ENCODE results near the gene CTDSPL2. TPM values are rescaled to one million over a fixed set of nuclear protein-coding genes. Genes with fewer than 3 reads are reported as not detected.

Gene CTDSPL2
- total and polyA plus RNA-seq, 2 donors (not counting 1 experiment from before 2014, with no cell fraction given) = 38.0 to 65.7 TPM

DNA sequence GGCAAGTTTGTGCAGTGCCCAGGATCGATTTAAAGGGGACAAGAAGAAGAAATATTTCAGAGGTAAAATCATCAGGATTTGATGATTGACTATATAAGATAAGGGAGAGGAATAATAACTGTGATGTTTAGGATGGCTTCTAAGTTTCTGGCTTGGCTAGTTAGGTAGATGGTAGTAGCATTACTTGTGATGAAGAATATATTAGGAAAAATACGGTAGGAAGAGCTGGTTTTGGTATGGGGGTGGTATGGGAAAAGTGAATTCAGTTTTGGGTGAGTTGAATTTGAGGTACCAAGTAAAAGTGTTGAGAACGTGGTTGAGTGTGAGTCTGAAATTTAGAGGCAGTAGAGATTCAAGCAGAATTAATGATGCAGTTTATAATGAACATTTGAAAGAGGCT lies 11.0 kb downstream of the CTDSPL2 start:
- no peak overlapping the region for H2AFZ ChIP-seq (ENCODE audit: low read length)
- no peaks in the 10 kb centered on the region for H3K36me3 ChIP-seq (ENCODE audit: control insufficient read depth, insufficient read depth, low read length)
- H3K9me3 ChIP-seq (ENCODE audit: control insufficient read depth, insufficient read depth, low read depth, low read length) = no peaks in the 10 kb centered on the region
- peaks cover 82% of the 10 kb centered on the region for H3K79me2 ChIP-seq (ENCODE audit: control insufficient read depth, insufficient read depth, low read length)
- peaks cover 2% of the 10 kb centered on the region for H4K20me1 ChIP-seq (ENCODE audit: control insufficient read depth, extremely low read depth, insufficient read depth, low read length)
- H3K27me3 ChIP-seq (ENCODE audit: control insufficient read depth, insufficient read depth, low read length) = no peaks in the 10 kb centered on the region
- DNase-seq (ENCODE audit: low read depth in 2 of 2) = no peak
- H3K4me1 ChIP-seq (ENCODE audit: control insufficient read depth, extremely low read depth, insufficient read depth, low read length) = peaks cover 3% of the 10 kb centered on the region
- H3K27ac ChIP-seq (ENCODE audit: insufficient read depth, low read length) = no peak overlapping the region
- no peak overlapping the region for H3K9ac ChIP-seq (ENCODE audit: insufficient read depth, low read length)
- no peak overlapping the region for H3K4me3 ChIP-seq (replicated peaks in 1 of 4; ENCODE audit: control extremely low read depth in 1 of 4, insufficient read depth in 1 of 4, low read depth in 3 of 4, low read length in 4 of 4)
- TF ChIP-seq, protein P1, sequence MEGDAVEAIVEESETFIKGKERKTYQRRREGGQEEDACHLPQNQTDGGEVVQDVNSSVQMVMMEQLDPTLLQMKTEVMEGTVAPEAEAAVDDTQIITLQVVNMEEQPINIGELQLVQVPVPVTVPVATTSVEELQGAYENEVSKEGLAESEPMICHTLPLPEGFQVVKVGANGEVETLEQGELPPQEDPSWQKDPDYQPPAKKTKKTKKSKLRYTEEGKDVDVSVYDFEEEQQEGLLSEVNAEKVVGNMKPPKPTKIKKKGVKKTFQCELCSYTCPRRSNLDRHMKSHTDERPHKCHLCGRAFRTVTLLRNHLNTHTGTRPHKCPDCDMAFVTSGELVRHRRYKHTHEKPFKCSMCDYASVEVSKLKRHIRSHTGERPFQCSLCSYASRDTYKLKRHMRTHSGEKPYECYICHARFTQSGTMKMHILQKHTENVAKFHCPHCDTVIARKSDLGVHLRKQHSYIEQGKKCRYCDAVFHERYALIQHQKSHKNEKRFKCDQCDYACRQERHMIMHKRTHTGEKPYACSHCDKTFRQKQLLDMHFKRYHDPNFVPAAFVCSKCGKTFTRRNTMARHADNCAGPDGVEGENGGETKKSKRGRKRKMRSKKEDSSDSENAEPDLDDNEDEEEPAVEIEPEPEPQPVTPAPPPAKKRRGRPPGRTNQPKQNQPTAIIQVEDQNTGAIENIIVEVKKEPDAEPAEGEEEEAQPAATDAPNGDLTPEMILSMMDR (conservative IDR thresholded peaks at IDR 0.05 in 1 of 2, IDR thresholded peaks at IDR 0.05 in 1 of 2; ENCODE audit: low read depth in 1 of 2, low read length in 2 of 2) = no peak
- no peak for TF ChIP-seq EZH2 (IDR thresholded peaks at IDR 0.05; ENCODE audit: low read length, missing control alignments)
- no peak overlapping the region for H3K4me2 ChIP-seq (ENCODE audit: extremely low read depth, insufficient read depth, low read length)

DNA sequence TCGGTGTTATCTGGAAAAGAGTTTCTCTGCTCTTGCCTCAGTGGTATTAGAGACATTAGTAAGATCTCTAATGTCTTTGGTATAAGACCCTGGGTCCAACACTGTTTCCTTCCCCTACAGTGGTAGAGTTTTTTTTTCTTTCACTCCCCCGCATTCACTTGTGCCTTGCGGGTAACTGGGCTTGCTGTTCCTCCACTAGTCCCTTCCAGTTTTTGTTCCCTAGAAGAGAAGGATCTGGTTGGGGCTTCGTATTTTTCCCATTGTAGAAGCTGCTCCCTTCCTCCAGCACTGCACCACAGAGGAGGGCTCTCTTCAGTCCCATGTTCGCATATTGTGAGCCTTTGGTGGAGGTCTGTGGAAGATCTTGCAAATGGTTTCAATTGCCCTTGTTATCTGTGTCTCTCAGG lies 13.7 kb downstream of the CTDSPL2 start:
- peaks cover 2% of the 10 kb centered on the region for H4K20me1 ChIP-seq (ENCODE audit: control insufficient read depth, extremely low read depth, insufficient read depth, low read length)

GRCh38 chr15:44443515-44443914 lies 16.1 kb downstream of the CTDSPL2 start:
- Histone ChIP-seq H2AFZ (ENCODE audit: low read length) (no peak overlapping the region), H3K36me3 (ENCODE audit: control insufficient read depth, insufficient read depth, low read length) (no peaks in the 10 kb centered on the region), H3K9ac (ENCODE audit: insufficient read depth, low read length) (no peak overlapping the region), H3K4me2 (ENCODE audit: extremely low read depth, insufficient read depth, low read length) (no peak overlapping the region), H3K27ac (ENCODE audit: insufficient read depth, low read length) (no peak overlapping the region), H4K20me1 (ENCODE audit: control insufficient read depth, extremely low read depth, insufficient read depth, low read length) (no peaks in the 10 kb centered on the region), H3K4me3 (replicated peaks in 1 of 4; ENCODE audit: control extremely low read depth in 1 of 4, insufficient read depth in 1 of 4, low read depth in 3 of 4, low read length in 4 of 4) (no peak overlapping the region), H3K9me3 (ENCODE audit: control insufficient read depth, insufficient read depth, low read depth, low read length) (no peaks in the 10 kb centered on the region), H3K27me3 (ENCODE audit: control insufficient read depth, insufficient read depth, low read length) (no peaks in the 10 kb centered on the region), H3K79me2 (ENCODE audit: control insufficient read depth, insufficient read depth, low read length) (peaks cover 78% of the 10 kb centered on the region), H3K4me1 (ENCODE audit: control insufficient read depth, extremely low read depth, insufficient read depth, low read length) (no peaks in the 10 kb centered on the region)
- TF ChIP-seq, protein P1 (conservative IDR thresholded peaks at IDR 0.05 in 1 of 2, IDR thresholded peaks at IDR 0.05 in 1 of 2; ENCODE audit: low read depth in 1 of 2, low read length in 2 of 2) = no peak
- no peak for TF ChIP-seq EZH2 (IDR thresholded peaks at IDR 0.05; ENCODE audit: low read length, missing control alignments)
- DNase-seq (ENCODE audit: low read depth in 2 of 2) = no peak

More for the DNA sequence above, 13.7 kb downstream of the CTDSPL2 start:
- Histone ChIP-seq H3K9ac (ENCODE audit: insufficient read depth, low read length) (no peak overlapping the region), H3K27ac (ENCODE audit: insufficient read depth, low read length) (no peak overlapping the region), H3K4me2 (ENCODE audit: extremely low read depth, insufficient read depth, low read length) (no peak overlapping the region), H3K27me3 (ENCODE audit: control insufficient read depth, insufficient read depth, low read length) (no peaks in the 10 kb centered on the region), H2AFZ (ENCODE audit: low read length) (no peak overlapping the region), H3K4me3 (replicated peaks in 1 of 4; ENCODE audit: control extremely low read depth in 1 of 4, insufficient read depth in 1 of 4, low read depth in 3 of 4, low read length in 4 of 4) (no peak overlapping the region), H3K9me3 (ENCODE audit: control insufficient read depth, insufficient read depth, low read depth, low read length) (no peaks in the 10 kb centered on the region), H3K79me2 (ENCODE audit: control insufficient read depth, insufficient read depth, low read length) (peaks cover 84% of the 10 kb centered on the region), H3K36me3 (ENCODE audit: control insufficient read depth, insufficient read depth, low read length) (no peaks in the 10 kb centered on the region), H3K4me1 (ENCODE audit: control insufficient read depth, extremely low read depth, insufficient read depth, low read length) (peaks cover 3% of the 10 kb centered on the region)
- no peak for DNase-seq (ENCODE audit: low read depth in 2 of 2)
- TF ChIP-seq, protein P1 (conservative IDR thresholded peaks at IDR 0.05 in 1 of 2, IDR thresholded peaks at IDR 0.05 in 1 of 2; ENCODE audit: low read depth in 1 of 2, low read length in 2 of 2) = no peak
- TF ChIP-seq EZH2 (IDR thresholded peaks at IDR 0.05; ENCODE audit: low read length, missing control alignments) = no peak
